ENCODE results near the gene KCNQ5.

- TF ChIP-seq ZNF510 (tag by site-specific recombination; IDR thresholded peaks at IDR 0.05; ENCODE audit: insufficient replicate concordance) (no peak), ATF2 (tag by site-specific recombination; IDR thresholded peaks at IDR 0.05; ENCODE audit: low read depth) (no peak), CTCF (tag by site-specific recombination; IDR thresholded peaks at IDR 0.05) (no peak), YY1 (tag by site-specific recombination; IDR thresholded peaks at IDR 0.05) (no peak), ZNF514 (tag by site-specific recombination; IDR thresholded peaks at IDR 0.05) (no peak), KLF9 (tag by site-specific recombination; IDR thresholded peaks at IDR 0.05; ENCODE audit: low read depth) (no peak), ZNF501 (tag by site-specific recombination; IDR thresholded peaks at IDR 0.05) (no peak)
- TF ChIP-seq, protein P1, sequence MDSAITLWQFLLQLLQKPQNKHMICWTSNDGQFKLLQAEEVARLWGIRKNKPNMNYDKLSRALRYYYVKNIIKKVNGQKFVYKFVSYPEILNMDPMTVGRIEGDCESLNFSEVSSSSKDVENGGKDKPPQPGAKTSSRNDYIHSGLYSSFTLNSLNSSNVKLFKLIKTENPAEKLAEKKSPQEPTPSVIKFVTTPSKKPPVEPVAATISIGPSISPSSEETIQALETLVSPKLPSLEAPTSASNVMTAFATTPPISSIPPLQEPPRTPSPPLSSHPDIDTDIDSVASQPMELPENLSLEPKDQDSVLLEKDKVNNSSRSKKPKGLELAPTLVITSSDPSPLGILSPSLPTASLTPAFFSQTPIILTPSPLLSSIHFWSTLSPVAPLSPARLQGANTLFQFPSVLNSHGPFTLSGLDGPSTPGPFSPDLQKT (IDR thresholded peaks at IDR 0.05; ENCODE audit: borderline replicate concordance, low read depth, low read length) = no peak
- TF ChIP-seq, protein P2, sequence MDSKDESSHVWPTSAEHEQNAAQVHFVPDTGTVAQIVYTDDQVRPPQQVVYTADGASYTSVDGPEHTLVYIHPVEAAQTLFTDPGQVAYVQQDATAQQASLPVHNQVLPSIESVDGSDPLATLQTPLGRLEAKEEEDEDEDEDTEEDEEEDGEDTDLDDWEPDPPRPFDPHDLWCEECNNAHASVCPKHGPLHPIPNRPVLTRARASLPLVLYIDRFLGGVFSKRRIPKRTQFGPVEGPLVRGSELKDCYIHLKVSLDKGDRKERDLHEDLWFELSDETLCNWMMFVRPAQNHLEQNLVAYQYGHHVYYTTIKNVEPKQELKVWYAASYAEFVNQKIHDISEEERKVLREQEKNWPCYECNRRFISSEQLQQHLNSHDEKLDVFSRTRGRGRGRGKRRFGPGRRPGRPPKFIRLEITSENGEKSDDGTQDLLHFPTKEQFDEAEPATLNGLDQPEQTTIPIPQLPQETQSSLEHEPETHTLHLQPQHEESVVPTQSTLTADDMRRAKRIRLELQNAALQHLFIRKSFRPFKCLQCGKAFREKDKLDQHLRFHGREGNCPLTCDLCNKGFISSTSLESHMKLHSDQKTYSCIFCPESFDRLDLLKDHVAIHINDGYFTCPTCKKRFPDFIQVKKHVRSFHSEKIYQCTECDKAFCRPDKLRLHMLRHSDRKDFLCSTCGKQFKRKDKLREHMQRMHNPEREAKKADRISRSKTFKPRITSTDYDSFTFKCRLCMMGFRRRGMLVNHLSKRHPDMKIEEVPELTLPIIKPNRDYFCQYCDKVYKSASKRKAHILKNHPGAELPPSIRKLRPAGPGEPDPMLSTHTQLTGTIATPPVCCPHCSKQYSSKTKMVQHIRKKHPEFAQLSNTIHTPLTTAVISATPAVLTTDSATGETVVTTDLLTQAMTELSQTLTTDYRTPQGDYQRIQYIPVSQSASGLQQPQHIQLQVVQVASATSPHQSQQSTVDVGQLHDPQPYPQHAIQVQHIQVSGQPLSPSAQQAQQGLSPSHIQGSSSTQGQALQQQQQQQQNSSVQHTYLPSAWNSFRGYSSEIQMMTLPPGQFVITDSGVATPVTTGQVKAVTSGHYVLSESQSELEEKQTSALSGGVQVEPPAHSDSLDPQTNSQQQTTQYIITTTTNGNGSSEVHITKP (tag by site-specific recombination; IDR thresholded peaks at IDR 0.05) = no peak
Measured at GRCh38 chr6:72975352-72975752, 353.5 kb downstream of the KCNQ5 start.

Measured in HEK293 (cell line).